Activated CD4-positive, alpha-beta T cell treated with anti-CD3 and anti-CD28 coated beads, Interleukin-2, amount 50 U/mL, for 4 hours (primary cell): ENCODE data around the gene ZNF816.
"Not testable (repeated sequence)": the region's sequence is repeated elsewhere in the genome, so short reads cannot be mapped to it uniquely, and the experiment has no call there.

Experiments
- DNase-seq, 2 experiments: peaks; one replicate each; pipeline ENCODE4 v3.0.0-alpha.2; 2020

Gene ZNF816

DNA sequence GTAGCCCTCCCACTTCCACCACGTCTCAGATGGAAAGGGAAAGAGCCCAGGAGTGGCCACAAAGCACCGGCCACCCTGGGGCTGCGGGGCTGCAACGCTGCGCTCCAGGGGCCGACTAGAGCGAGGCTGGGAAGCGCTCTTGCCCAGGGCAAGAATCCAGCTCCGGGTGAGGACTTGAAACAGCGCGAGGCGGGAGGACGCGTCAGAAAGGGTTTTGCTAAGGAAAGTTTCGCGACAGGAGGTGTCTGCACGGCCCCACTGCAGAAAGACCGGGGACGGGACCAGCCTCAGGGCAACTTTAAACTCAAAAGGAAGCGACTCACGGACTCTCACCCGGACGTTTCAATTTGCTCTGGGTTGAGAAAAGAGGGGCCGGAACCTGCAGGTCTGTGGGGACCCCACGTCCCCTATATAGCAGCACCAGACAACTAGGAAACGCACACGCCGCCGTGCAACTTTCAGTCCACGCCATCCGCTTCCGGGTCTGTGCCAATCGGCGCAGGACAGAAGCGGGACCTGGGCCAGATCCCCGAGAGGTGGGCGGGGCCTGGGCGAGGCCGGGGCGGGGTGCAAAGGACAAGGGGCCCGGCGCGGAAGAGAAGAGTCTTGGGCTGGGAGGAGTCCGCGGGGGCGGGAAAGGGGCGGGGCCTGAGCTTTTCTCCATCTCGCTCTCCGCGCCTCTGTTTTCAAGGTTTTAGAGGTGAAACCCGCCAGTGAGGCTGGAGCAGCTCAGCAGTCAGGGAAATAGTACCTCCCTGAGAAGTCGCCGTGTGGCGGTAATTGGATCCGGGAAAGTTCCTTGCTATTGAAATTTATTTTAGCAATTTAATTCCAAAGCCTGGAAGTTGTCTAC is at the start of gene ZNF816:
Gene ZNF816 (minus strand): TSS at position 488 of the 853 bp plus-strand sequence. CDS start 6,792 bp downstream, outside the sequence.
- peak; percentile 99 for DNase-seq

DNA sequence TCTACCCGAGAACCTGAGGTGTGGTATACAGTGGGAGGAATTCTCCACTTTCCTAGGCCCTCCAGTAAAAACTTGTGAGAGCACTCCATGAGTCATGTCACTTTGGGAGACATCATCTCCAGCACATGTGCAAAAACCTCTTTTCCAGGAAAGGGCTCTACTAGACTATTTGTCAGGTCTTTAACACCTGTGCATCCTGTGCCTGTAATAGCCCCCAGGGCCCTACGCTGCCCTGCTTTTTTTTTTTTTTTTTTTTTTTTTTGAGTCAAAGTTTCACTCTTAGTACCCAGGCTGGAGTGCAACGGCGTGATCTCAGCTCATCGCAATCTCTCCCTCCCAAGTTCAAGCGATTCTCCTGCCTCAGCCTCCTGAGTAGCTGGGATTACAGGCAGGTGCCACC is 49.3 kb upstream of the ZNF816 start:
- DNase-seq, result no peak

DNA sequence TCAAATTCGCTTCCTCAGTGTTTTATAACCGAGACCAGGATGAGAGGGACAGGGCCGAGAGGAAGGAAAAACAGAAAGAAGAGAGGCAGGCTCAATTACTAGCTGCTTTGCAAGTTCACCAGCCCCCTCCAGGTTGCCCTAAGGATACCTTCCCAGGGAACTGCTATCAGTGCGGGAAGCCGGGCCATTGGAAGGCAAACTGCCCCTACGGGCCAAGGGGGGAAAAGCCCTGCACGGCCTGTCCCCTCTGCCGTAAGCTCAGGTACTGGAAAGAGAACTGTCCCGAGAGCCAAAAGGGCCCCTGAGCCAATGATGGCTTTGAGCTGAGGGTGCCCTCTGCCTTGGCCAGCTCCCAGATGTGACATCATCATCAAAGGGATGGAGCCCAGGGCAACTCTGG is 47.8 kb upstream of the ZNF816 start:
- no peak for DNase-seq

DNA sequence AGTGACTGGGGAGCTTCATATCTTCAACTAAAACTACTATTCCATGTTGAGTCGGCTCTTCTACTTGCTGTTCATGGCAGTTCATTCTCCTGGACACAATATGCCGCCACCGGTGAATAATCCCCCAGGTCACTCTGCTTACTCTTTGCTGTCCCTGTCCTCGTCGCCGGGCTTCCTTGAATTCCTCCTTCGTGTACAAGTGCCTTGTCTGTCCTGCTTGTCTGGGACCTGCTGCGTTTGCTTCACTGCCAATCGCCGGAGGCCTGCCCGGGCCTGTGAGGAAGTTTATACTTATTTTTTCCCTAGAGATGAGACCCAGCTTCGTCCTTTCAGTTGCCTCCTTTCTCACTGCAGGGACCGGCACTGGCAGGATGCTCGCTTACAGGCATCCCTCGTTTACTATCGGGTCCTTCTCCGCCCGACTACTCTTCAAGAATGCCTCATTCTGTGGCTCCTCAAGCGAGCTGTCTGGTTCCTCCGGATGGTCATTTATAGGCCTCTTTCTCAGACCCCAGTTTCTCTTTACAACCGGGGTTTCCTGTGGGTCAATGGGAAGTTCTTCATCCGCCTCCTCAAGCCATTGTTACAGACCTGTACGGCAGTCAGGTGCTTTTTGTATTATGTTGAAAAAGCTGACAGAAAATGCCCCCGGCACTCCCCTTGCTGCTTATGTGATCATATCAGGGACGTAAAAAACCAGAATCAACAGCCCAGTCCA is 45.5 kb upstream of the ZNF816 start:
- no peak for DNase-seq

DNA sequence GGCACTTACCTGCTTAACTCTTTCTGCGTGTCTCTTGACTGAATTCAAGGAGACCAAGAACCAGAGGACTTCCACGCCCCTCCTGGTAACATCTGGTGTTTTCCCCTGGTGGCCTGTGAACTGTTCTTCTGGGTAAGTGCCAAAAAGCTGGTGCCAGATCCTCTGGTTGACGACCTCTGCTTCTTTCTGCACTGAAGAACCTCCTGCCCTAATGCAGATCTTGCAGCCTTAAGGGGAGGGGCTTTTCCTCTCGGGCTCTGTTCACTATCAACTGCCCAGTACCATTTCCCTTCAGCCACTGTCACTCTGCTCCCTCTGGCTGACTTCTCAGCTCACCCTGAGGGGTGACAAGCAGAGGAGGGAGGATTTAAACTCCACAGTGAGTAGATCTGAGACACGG is 44.9 kb upstream of the ZNF816 start:
- DNase-seq, result no peak

DNA sequence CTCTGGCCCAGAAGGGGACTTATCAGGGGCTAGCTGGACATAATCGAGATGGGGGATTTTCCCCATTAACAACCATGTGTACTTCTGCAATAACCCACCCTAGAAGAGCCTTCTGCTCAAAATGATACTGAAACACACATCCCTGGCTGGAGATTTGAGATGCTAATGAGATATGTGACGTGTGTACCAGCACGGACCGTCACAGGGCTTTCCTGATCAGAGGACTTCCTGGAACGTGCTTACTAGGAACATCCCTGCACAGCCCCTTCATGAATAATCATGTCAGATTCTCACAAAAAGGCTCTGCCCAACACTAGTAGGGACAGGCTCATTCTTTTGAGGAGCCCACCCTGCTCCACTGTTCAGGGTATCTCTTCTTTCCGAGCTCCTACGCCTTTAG is 44.5 kb upstream of the ZNF816 start:
- no peak for DNase-seq

DNA sequence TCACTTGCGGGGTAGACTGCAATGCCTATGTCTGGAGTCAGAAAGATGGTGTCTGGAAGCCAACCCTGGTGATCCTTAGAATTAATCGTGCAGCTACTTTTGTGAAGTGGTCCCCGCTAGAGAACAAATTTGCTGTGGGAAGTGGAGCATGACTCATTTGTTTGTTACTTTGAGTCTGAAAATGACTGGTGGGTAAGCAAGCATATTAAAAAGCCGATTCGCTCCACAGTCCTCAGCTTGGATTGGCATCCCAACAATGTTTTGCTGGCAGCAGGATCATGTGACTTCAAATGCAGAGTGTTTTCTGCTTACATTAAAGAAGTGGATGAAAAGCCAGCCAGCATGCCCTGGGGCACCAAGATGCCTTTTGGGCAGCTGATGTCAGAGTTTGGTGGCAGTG is 41.6 kb upstream of the ZNF816 start:
- no peak for DNase-seq

DNA sequence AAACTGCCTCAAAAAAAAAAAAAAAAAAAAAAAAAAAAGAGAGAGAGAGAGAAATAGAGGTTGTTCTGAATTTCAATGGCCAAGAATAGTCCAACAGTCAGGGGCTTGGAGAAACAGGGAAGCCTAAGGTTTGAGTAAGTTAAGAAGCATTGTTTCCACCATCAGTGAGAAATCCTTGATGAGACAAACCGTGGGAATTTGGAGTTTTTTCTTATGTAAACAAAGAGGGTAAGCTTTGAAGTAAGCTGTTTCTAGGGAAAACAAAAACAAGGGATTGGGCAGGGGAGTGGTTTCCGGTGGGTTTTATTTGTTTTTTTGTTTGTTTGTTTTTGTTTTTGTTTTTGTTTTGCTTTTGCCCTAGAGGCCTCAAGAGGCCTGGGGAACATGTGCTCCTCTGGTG is 39.8 kb upstream of the ZNF816 start:
- no peak for DNase-seq

DNA sequence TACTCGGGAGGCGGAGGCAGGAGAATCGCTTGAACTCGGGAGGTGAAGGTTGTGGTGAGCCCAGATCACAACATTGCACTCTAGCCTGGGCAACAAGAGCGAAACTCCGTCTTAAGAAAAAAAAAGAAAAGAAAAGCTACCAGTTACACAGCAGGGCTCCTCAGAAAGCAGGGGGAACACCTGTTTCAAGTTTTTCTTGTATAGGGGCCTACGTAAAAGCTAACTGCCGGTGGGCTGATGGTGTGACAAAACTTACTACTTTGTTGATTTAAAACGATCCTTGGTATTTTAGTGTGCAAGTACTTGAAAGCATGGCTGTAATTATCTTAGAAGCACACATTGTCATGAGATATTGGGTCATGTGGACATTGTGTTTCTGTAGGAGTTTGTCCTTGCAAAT is 35.3 kb upstream of the ZNF816 start:
- no peak for DNase-seq

DNA sequence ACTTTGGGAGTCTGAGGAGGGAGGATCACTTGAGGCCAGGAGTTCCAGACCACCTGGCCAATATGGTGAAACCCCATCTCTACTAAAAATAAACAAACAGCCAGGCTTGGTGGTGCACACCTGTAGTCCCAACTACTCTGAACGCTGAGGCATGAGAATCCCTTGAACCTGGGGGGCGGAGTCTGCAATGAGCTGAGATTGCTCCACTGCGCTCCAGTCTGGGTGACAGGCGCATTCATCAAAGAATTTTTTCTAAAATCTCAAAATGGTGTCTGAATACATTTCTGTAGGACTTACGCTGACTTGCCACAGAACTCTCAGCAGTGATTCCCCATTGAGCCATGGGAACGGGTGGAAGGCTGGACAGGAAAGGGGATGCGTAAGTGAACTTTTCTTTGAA is 33.0 kb upstream of the ZNF816 start:
- DNase-seq, result no peak

DNA sequence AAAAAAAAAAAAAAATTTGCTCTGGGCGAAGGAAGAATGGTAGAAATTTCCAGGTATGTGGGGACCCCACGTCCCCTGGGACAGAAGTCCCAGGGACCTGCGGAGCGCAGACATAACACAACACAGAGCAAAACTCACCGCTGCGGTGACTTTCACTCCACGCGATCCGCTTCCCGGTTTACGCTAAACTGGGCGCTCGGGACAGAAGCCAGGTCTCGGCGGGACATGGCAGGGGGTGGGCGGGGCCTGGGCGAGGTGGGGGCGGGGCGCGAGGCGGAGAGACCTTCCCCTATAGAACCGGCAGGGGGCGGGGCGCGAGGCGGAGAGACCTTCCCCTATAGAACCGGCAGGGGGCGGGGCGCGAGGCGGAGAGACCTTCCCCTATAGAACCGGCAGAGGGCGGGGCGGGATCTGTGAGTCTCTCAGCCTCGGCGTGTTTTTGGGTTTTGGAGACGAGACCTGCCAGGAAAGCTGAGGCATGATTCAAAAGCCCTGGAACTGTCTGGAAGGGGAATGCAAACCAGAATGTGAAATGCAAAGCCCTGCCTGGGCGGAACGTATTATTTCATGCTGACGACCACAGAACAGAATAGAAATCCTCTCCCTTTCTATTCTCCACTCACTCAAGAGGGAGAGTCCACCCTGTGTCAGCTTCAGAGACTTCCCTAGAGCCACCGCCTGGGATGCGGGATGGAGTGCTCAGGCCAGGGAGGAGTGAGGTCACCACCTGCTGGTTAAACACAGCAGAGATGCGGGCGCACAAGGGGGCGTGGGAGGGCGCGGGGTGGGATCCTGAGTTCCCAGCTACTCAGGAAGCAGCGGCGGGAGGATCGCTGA is 30.9 kb upstream of the ZNF816 start:
- DNase-seq, result peak; percentile 73

DNA sequence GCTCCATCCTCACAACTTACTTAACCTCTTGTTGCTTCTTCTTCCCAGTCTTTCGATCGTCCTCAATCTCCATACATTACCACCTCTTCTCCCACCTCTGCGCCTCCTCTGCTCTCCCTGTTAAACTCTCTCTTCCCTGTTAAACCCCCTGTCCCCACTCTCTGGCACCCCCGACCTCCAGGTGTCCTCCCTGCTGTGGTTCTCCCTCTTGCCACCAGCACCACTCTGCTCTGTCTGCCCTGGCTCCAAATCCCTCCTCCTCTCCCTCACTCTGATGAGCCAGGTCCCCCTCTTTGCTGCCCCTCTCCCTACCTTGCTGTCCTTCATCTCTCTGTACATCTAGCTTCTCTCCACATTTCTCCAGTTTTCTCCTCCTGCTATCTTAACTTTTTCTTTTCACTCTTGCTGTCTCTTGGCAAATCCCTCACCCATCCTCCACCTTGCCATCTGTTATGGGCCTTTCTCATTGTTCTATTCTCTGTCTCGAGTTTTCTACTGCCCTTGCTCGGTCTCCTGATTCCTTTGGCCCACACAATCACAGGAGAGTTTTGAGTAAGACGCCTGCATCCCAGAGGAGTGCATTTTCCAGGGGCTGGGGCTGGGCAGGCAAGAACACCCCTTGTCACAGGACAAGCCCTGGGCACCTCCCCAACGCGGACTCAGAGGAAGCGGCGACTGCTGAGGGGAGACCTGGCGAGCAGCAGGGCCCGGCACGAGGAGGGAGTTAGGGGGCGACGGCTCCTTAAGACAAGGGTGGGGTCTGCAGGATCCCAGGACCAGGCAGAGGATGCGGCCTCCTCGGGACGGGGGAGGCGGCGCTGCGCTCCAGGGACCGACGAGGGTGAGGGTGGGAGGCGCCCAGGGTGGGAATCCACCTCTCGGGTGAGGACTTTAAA is 29.7 kb upstream of the ZNF816 start:
- DNase-seq, result no peak

DNA sequence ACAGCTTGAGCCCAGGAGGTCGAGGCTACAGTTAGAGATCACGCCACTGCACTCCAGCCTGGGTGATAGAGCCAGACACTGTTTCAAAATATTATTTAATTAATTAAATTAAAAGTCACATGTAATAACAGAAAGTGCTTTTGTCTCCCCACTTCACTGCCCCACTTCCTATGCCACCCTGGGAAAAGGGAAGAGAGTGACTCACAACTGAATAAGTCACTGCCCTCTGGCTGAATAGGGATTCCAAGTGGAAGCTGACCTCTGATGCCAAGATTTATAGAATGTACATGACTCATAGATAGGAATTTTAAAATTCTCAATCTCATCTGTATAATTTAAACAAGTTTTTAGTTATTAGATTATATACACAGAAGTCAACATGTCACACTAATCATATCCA is 28.8 kb upstream of the ZNF816 start:
- no peak for DNase-seq

DNA sequence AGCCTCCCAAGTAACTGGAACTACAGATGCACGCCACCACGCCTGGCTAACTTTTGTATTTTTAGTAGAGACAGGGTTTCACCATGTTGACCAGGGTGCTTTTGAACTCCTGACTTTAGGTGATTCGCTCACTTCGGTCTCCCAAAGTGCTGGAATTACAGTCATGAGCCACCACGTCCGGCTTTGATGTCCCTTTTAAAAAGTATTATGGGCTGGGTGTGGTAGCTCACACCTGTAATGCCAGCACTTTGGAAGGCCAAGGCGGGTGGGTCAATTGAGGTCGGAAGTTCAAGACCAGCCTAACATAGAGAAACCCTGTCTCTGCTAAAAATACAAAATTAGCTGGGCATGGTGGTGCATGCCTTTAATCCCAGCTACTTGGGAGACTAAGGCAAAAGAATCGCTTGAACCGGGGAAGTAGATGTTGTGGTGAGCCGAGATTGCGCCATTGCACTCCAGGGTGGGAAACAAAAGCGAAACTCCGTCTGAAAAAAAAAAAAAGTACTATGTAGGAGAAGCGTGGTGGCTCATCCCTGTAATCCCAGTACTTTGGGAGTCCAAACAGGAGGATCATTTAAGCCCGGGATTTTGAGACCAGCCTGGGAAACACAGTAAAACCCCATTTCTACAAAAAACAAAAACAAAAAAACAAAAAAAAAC is 28.2 kb upstream of the ZNF816 start:
- DNase-seq, result no peak

DNA sequence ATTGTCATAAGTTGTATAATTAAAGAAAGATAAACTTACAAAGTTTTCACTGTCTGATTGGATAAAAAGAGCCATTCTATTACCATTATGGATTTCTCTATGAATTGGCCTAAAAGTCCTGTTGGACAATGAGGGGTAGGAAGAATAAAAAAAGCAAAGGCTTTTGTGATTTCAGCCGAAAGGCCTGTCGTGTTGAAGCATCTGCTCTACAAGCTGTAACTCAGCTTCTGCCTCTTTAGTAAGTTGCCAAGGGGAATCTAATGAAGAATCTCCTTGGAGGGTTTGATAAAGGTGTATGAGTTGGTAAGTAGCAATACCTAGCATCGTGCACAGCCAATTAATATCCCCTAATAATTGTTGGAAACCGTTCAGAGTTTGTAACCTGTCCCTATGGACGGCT is 25.8 kb upstream of the ZNF816 start:
- no peak for DNase-seq

DNA sequence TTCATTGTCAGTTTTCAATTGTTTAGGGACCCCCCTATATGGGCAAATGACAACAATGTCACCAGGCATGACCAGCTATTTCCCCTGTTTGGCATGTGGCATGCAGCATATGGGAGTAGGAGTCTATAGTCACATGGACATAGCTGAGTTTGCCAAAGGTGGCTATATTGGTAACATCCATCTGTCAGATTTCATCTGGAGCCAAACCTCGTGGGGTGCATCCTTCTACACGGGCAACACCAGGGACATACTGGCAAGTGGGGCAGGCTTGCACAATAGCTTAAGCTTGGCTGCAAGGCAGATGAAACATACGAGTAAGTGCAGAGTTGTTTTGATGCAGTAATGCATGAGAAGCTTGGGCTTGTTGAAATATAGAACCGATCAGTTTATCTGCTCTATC is 24.5 kb upstream of the ZNF816 start:
- no peak for DNase-seq

DNA sequence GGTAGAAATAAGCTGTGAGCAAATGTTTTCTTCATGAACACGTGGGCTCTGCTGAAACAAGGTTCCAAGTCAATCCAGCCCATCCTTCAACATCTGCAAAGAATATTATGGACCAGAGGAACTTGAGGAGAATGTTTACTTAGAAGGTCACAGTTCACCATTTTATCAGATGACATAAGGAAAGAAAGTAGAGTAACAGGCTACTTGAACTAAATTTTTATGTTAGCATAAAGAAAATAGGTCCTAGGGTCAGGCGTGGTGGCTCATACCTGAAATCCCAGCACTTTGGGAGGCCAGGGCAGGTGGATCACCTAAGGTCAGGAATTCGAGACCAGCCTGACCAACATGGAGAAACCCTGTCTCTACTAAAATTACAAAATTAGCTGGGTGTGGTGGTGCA is 20.5 kb upstream of the ZNF816 start:
- not testable (repeated sequence) for DNase-seq

DNA sequence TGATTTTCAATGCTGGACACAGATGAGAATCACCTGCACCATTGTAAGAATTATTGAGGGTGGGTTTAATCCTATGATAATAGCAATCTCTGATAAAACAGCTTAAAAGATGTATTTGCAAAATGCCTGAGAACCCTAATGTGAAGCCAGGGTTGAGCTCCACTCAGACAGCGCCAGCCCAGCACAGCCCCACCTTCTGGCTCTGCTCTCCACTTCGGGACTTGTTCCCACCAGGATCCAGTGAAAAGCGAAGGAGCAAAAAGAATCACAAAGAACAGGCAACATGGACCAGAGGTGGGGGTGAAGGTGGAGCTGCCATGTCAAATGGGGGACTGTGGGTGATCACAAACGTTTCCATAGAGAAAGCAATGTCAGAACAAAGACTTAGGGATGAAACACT is 18.6 kb upstream of the ZNF816 start:
- DNase-seq, result no peak

DNA sequence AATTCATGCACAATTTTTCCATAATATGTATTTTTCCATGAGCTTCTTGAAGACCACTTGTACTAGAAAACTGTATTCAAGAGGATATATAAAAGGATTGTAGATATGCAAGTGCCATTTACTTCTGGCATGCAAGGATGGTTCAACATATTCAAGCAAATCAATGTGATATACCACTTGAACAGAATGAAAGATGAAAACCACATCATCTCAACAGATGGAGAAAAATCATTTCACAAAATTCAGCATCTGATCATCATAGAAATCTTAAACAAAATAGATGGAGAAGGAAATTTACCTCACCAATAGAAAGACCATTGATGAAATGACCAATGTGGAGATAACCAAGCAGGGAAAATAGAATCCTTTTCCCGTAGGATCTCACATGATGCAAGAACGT is 5.1 kb upstream of the ZNF816 start:
- DNase-seq, result no peak

DNA sequence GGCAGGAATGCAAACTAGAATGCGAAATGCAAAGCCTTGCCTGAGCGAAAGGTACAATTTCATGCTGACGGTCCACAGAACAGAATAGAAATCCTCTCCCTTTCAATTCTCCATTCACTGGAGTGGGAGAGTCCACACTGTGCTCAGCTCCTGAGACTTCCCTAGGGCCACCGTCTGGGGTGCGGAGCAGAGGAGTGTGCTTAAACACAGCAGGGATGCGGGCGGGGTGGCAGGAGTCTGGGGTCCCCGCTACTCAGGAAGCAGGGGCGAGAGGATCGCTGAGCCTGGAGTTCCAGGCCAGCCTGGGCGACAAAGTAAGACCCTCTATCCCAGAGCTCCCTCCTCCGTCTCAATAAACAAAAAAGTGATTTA is 552 bp upstream of the ZNF816 start:
- DNase-seq, result no peak

DNA sequence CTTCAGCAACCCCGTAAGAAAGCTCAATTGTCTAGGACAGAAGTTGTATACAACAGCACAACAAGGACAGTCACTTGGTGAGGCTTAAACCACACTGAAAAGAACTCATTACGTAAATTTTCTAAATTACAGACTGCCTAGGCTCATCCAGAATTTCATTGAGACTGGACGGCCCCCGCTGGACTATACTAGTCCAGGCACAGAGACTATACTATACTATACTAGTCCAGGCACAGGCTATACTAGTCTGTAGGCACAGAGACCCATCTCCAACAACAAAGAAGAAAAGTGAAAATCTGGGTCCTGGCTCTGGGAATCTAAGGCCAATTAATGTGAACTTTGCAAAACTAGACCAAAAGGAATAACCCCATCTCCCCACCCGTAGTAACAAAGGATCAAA is 700 bp downstream of the ZNF816 start:
- DNase-seq, result no peak
